ENCODE results near the gene ATP8B4.

DNA sequence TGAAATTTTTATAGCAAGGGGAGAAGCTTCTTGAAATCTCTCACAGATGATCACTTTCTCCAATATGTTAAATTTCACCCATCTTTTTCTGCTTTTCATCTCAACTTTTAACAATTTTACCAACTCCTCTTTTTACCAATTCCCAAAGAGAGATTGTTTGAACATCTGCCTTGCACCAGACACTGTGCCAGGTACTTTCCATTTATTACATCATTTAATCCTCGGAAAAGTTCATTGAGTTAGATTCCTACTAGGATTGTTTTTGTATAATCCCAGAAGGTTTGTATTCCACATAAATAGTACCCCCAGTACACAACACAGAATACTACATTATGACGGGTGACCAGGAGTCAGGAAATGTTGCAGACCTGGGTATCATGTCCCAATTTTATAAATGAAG lies 74.1 kb downstream of the ATP8B4 start:
- TF ChIP-seq POLR2A (IDR thresholded peaks at IDR 0.05) (no peak), CTCF (IDR thresholded peaks at IDR 0.05) (no peak)

Measured in testis (tissue), 2 donors.